ENCODE data around the gene CEMP1. TPM values are rescaled to one million over a fixed set of nuclear protein-coding genes. Genes with fewer than 3 reads are reported as not detected.

CEMP1 gene
- total RNA-seq, 2 donors from 2014 or later: 0.63 TPM; not detected in 1

DNA sequence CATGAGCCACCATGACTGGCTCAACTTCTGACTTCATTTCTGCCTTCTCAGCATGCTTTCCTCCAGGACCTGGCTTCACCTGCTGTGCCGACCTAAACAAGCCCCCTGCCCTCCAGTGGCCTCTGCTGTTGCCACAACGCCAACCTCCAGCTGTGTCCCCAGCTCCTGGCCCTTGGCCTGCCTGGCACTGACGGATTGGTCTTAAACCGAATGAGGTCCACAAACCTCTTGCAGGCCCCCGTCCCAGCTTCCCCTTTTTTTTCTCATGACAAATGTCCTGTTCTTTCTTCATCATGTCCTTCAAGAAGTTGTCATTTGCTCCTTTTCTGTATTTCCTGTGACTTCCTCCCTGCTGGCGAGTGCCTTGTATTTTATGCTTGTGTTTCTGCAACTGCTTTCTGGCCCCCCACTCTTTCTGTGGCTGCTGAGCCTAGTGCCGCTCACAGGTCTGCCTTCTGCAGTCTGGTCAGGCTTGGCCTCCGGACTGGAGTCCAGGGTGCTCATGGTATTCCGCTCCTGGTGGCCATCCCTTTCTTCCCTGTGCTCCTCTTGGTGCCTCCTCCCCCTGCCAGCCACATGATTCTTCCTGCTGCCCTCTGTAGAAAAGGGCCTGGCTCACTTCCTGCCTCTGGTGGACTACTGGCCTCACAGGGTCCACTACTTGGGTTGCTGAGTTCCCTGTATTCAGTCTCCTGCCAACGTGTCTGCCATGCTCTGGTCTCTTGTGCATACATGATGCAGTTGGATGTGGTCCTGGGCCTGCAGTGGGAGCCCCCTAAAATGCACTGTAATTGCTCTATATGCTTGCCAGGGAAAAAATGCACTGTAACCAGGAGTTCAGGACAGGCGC is 14.6 kb downstream of the CEMP1 start:
- ATAC-seq (ENCODE audit: insufficient number of reproducible peaks, low FRiP score, low read depth) (no peak), DNase-seq (ENCODE audit: low spot score) (no peak)
- H3K27me3 ChIP-seq (replicated peaks; ENCODE audit: insufficient read depth): no peaks in the 10 kb centered on the region
- no peaks in the 10 kb centered on the region for H3K9me3 ChIP-seq
- peaks cover 43 to 70% of the 10 kb centered on the region in 2 donors for H3K4me1 ChIP-seq (ENCODE audit: control insufficient read depth in 1 of 2, low read depth in 2 of 2)
- H3K36me3 ChIP-seq: no peaks in the 10 kb centered on the region
- TF ChIP-seq, protein P1, sequence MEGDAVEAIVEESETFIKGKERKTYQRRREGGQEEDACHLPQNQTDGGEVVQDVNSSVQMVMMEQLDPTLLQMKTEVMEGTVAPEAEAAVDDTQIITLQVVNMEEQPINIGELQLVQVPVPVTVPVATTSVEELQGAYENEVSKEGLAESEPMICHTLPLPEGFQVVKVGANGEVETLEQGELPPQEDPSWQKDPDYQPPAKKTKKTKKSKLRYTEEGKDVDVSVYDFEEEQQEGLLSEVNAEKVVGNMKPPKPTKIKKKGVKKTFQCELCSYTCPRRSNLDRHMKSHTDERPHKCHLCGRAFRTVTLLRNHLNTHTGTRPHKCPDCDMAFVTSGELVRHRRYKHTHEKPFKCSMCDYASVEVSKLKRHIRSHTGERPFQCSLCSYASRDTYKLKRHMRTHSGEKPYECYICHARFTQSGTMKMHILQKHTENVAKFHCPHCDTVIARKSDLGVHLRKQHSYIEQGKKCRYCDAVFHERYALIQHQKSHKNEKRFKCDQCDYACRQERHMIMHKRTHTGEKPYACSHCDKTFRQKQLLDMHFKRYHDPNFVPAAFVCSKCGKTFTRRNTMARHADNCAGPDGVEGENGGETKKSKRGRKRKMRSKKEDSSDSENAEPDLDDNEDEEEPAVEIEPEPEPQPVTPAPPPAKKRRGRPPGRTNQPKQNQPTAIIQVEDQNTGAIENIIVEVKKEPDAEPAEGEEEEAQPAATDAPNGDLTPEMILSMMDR (IDR thresholded peaks at IDR 0.05): no peak
- H3K4me3 ChIP-seq: peak overlapping the region; percentile 96
- H3K27ac ChIP-seq: peak overlapping the region; percentile 34 to 96

DNA sequence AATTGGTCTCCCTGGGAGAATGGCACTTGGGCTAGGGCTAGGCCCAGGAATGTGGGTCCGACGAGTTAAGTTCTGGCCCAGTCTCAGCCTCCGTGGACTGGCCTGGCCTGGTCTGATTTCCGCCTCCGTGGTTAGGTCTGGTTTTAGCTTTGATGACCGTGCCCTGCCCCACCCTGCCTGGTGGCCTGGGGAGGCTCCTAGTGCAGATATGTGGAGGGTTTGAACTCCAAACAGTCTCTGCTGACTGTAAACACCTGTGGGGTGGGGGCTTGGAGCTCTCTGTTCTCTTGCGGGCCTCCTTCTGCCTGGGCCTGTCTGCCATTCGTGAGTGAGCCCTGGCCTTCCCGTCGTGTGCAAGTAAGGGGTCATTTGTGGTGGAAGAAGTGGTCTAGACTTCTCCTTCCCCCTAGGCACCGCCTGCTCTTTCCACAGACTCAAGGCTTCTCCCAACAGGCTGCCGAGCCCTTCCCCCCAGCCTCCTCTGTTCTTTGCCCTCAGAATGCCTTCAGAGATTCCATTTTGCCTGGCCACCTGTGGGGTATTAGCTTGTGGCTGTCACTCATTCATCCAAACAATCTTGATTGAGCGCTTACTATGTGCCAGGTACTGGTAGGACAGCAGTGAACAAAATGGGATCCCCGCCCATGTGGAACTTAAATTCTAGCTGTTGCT is 15.9 kb downstream of the CEMP1 start:
- no peak for DNase-seq (ENCODE audit: low spot score)
- H3K27ac ChIP-seq: peak overlapping the region; percentile 96 to 97
- ATAC-seq (ENCODE audit: insufficient number of reproducible peaks, low FRiP score, low read depth): no peak
- TF ChIP-seq, protein P1 (IDR thresholded peaks at IDR 0.05): no peak
- H3K36me3 ChIP-seq: no peaks in the 10 kb centered on the region
- H3K9me3 ChIP-seq: no peaks in the 10 kb centered on the region
- peaks cover 36 to 65% of the 10 kb centered on the region in 2 donors for H3K4me1 ChIP-seq (ENCODE audit: control insufficient read depth in 1 of 2, low read depth in 2 of 2)
- H3K27me3 ChIP-seq (replicated peaks; ENCODE audit: insufficient read depth): no peaks in the 10 kb centered on the region
- H3K4me3 ChIP-seq: peak overlapping the region; percentile 96

DNA sequence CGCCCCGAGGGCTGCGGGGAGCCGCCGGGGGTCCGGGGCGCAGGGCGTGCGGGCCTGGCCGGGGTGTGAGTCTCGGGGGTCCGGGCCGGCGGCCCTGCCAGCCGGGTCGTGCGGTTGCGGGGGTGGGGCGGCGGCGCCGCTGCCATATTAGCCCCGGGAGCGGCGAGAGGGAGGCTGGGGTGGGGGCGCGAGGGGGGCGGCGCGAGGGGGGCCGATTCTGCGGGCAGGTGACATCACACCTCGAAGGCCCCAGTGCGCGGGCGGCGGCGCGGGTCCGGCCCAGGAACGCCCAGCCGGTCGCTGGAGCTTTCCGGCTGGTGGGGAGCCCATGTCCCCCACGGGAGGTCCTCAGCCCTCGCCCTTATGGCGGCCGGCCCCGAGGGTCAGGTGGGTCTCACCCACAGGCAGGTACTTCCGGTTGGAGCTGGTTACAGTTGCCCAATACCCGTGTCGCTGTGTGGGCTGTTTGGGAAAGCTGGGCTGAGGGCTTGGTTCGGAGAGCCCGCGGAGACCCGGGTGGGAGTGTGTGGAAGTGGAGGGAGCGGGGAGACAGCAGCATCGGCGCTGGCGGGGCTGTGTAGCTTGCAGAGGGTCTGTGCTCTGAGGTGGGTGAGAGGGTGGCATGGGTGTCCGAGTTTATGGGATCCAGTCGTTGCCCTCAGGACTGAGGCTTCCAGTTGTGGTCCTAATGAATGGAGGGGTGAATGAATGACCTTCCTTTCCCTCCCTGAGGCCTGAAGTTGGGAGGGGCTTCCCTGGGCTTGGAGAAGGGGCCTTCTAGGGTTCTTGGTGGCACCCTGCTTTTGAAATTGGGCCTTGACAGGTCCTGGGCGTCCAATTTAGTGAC is 16.7 kb downstream of the CEMP1 start:
- Histone ChIP-seq H3K4me1 (ENCODE audit: control insufficient read depth in 1 of 2, low read depth in 2 of 2) (peaks cover 34 to 62% of the 10 kb centered on the region in 2 donors), H3K27me3 (replicated peaks; ENCODE audit: insufficient read depth) (no peaks in the 10 kb centered on the region), H3K4me3 (peak overlapping the region; percentile 96), H3K27ac (peak overlapping the region; percentile 96 to 97), H3K36me3 (no peaks in the 10 kb centered on the region), H3K9me3 (no peaks in the 10 kb centered on the region)
- DNase-seq (ENCODE audit: low spot score) (no peak), ATAC-seq (ENCODE audit: insufficient number of reproducible peaks, low FRiP score, low read depth) (no peak)
- TF ChIP-seq, protein P1 (IDR thresholded peaks at IDR 0.05): no peak

DNA sequence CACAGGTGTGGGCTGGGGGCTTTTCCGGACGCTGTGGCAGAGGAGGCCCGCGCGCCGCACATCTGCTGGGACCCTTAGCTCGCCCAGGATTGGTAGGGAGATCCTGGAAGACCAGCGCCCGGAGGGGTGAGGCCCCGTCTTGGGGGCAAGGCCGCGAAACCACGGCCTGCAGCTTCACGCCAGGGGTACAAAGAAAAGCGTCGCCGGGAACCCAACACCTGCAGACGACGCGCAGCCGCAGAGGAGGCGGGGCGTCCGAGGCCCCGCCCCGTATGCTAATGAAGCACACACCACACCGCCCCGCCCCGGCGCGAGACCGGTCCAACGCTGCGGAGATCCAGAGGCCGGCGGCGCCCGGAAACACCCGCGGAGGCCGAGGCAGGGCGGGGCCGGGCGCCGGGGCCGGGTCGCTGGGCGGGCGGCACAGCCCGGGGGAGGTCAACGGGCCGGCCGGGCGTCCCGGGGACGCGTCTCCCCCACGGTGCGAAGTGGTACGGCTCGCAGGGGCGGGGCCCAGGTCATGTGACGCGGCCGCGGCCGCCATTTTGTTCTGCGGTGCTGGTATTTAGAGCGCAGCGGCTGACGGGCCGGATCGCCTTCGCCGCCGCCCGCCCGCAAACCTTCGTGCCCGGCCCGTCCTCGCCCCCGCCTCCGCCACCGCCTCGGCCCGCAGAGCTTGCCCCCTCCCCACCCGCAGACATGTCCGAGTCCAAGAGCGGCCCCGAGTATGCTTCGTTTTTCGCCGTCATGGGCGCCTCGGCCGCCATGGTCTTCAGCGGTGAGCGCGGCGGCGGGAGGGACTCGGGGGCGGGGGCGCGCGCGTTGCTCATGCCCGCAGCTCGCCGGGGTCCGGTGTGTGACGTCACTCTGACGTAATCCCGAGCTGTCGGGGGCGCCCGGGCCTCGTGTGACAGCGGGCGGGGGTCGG is 17.5 kb downstream of the CEMP1 start, which contains the start of gene ATP6V0C:
TSS of gene ATP6V0C (plus strand) at position 548 of the 928 bp plus-strand sequence. CDS start at position 700, 152 bp downstream.
- peak; percentile 86 for ATAC-seq (ENCODE audit: insufficient number of reproducible peaks, low FRiP score, low read depth)
- peak within 1 kb of the TSS; percentile 96 to 97 for H3K27ac ChIP-seq
- H3K27me3 ChIP-seq (replicated peaks; ENCODE audit: insufficient read depth): no peaks in the 10 kb centered on the region
- DNase-seq (ENCODE audit: low spot score): peak; percentile 67
- no peaks in the 10 kb centered on the region for H3K36me3 ChIP-seq
- no peaks in the 10 kb centered on the region for H3K9me3 ChIP-seq
- H3K4me3 ChIP-seq: peak within 1 kb of the TSS; percentile 96
- peaks cover 25 to 53% of the 10 kb centered on the region in 2 donors for H3K4me1 ChIP-seq (ENCODE audit: control insufficient read depth in 1 of 2, low read depth in 2 of 2)
- TF ChIP-seq, protein P1 (IDR thresholded peaks at IDR 0.05): no peak

All from thoracic aorta (tissue), 2 donors.